Uterus (tissue), 2 donors: ENCODE measurements around the gene EXOC6.

Source experiments
- CTCF ChIP-seq, 4 experiments: fragments of 200-600 bp in 2 of 4; fragments of 450-650 bp in 2 of 4; sonication (generic) in 2 of 4; IDR thresholded peaks; one replicate each; pipeline ENCODE4 v1.5.1; 2016 to 2019; ENCODE audit warnings: antibody characterized with exemption in 4 of 4, mild to moderate bottlenecking in 2 of 4, moderate library complexity in 1 of 4
- POLR2A ChIP-seq, 2 donors: fragments of 450-650 bp; IDR thresholded peaks; one replicate each; pipeline ENCODE4 v1.6.1; 2016; ENCODE audit warnings: antibody characterized with exemption in 2 of 2, mild to moderate bottlenecking in 1 of 2, moderate library complexity in 1 of 2

GRCh38 chr10:93062514-93063143 lies 214.3 kb downstream of the EXOC6 start:
- TF ChIP-seq CTCF (IDR thresholded peaks at IDR 0.05) (peak in 1 of 4 experiments; percentile 21), POLR2A (IDR thresholded peaks at IDR 0.05) (no peak)
